ENCODE results near the gene TPPP2. TPM values are rescaled to one million over a fixed set of nuclear protein-coding genes. Genes with fewer than 3 reads are reported as not detected.

Gene TPPP2
- total RNA-seq, 1 experiment from 2014 or later = not detected

DNA sequence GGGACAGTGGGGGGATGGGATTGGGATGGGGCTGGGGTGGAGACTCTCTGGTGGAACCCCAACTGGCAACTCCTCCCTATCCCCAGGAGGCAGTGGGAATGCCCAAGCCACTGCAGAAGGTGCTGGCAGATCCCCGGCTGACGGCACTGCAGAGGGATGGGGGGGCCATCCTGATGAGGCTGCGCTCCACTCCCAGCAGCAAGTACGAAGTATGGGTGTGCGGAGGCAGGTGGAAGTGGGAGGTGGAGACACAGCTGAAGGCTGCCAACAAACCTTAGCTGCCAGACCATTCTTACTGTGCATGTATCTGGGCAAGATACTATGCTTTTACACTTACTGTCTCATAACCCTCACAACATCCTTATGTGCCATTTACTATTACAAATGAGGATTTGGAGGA, 48.3 kb downstream of the TPPP2 start:
- Histone ChIP-seq H2AFZ (no peak overlapping the region), H3K27ac (no peak overlapping the region), H3K9me3 (ENCODE audit: insufficient read depth, low read depth) (no peaks in the 10 kb centered on the region), H3K4me3 (no peak overlapping the region), H3K4me1 (replicated peaks; ENCODE audit: insufficient read depth) (no peaks in the 10 kb centered on the region), H3K79me2 (ENCODE audit: low read depth) (no peaks in the 10 kb centered on the region), H3K36me3 (ENCODE audit: low read depth) (no peaks in the 10 kb centered on the region), H3K9me2 (ENCODE audit: insufficient read depth) (no peaks in the 10 kb centered on the region), H4K20me1 (ENCODE audit: insufficient read depth) (no peaks in the 10 kb centered on the region), H3K4me2 (no peak overlapping the region), H3K27me3 (ENCODE audit: insufficient read depth, low read depth) (no peaks in the 10 kb centered on the region), H3F3A (ENCODE audit: insufficient read depth, low read depth) (no peaks in the 10 kb centered on the region)
- intact Hi-C loops (cut with micrococcal nuclease; ENCODE audit: unreplicated experiment) = no loop called here
- ChIA-PET POLR2A (ENCODE audit: unreplicated experiment) (no interaction called here), CTCF (interaction anchor here (0.6 kb wide), 1 partner anchor 12 kb away, joined by 4 read pairs; no protein-coding TSS in a partner anchor)
- BruUV-seq (replicated peaks) = no TSS peak
- DNase-seq = no peak
- TF ChIP-seq EZH2 (IDR thresholded peaks at IDR 0.05; ENCODE audit: low read depth) = no peak
- TF ChIP-seq, protein P1, sequence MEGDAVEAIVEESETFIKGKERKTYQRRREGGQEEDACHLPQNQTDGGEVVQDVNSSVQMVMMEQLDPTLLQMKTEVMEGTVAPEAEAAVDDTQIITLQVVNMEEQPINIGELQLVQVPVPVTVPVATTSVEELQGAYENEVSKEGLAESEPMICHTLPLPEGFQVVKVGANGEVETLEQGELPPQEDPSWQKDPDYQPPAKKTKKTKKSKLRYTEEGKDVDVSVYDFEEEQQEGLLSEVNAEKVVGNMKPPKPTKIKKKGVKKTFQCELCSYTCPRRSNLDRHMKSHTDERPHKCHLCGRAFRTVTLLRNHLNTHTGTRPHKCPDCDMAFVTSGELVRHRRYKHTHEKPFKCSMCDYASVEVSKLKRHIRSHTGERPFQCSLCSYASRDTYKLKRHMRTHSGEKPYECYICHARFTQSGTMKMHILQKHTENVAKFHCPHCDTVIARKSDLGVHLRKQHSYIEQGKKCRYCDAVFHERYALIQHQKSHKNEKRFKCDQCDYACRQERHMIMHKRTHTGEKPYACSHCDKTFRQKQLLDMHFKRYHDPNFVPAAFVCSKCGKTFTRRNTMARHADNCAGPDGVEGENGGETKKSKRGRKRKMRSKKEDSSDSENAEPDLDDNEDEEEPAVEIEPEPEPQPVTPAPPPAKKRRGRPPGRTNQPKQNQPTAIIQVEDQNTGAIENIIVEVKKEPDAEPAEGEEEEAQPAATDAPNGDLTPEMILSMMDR (conservative IDR thresholded peaks at IDR 0.05) = no peak

DNA sequence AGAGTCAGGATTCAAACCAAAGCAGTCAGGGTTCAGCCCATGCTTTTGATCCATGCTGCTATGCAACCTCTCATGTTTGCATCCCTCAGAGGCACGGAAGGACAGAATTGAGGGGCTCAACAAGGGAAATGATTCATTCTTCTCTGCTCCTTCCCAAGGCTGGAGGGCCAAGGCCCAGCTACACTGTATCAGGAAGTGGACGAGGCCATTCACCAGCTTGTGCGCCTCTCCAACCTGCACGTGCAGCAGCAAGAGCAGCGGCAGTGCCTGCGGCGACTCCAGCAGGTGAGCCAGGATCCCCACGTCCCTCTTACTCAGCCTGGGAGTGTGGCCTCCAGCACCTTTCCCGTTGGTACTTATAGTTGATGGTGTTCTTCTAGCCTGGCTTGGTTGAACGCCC, 48.7 kb downstream of the TPPP2 start:
- no peaks in the 10 kb centered on the region for H4K20me1 ChIP-seq (ENCODE audit: insufficient read depth)
- H2AFZ ChIP-seq = no peak overlapping the region
- no TSS peak for BruUV-seq (replicated peaks)
- no peaks in the 10 kb centered on the region for H3K27me3 ChIP-seq (ENCODE audit: insufficient read depth, low read depth)
- POLR2A ChIA-PET (ENCODE audit: unreplicated experiment) = no interaction called here
- H3K27ac ChIP-seq = no peak overlapping the region
- H3K79me2 ChIP-seq (ENCODE audit: low read depth) = no peaks in the 10 kb centered on the region
- intact Hi-C loops (cut with micrococcal nuclease; ENCODE audit: unreplicated experiment) = no loop called here
- CTCF ChIA-PET = interaction anchor here (0.6 kb wide), 1 partner anchor 12 kb away, joined by 4 read pairs; no protein-coding TSS in a partner anchor
- TF ChIP-seq, protein P1 (conservative IDR thresholded peaks at IDR 0.05) = no peak
- TF ChIP-seq EZH2 (IDR thresholded peaks at IDR 0.05; ENCODE audit: low read depth) = no peak
- H3K9me2 ChIP-seq (ENCODE audit: insufficient read depth) = no peaks in the 10 kb centered on the region
- no peaks in the 10 kb centered on the region for H3F3A ChIP-seq (ENCODE audit: insufficient read depth, low read depth)
- no peaks in the 10 kb centered on the region for H3K9me3 ChIP-seq (ENCODE audit: insufficient read depth, low read depth)
- H3K4me3 ChIP-seq = no peak overlapping the region
- no peaks in the 10 kb centered on the region for H3K4me1 ChIP-seq (replicated peaks; ENCODE audit: insufficient read depth)
- H3K4me2 ChIP-seq = no peak overlapping the region
- H3K36me3 ChIP-seq (ENCODE audit: low read depth) = no peaks in the 10 kb centered on the region
- no peak for DNase-seq

DNA sequence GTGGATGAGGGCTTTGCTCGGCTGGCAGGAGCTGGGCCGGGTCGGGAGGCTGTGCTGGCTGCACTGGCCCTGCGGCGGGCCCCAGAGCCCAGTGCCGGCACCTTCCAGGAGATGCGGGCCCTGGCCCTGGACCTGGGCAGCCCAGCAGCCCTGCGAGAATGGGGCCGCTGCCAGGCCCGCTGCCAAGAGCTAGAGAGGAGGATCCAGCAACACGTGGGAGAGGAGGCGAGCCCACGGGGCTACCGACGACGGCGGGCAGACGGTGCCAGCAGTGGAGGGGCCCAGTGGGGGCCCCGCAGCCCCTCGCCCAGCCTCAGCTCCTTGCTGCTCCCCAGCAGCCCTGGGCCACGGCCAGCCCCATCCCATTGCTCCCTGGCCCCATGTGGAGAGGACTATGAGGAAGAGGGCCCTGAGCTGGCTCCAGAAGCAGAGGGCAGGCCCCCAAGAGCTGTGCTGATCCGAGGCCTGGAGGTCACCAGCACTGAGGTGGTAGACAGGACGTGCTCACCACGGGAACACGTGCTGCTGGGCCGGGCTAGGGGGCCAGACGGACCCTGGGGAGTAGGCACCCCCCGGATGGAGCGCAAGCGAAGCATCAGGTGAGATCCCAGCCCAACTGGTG, 51.6 kb downstream of the TPPP2 start:
- CTCF ChIA-PET = no interaction called here
- no peaks in the 10 kb centered on the region for H3K27me3 ChIP-seq (ENCODE audit: insufficient read depth, low read depth)
- intact Hi-C loops (cut with micrococcal nuclease; ENCODE audit: unreplicated experiment) = no loop called here

More for the DNA sequence above, 51.6 kb downstream of the TPPP2 start:
- no peak for TF ChIP-seq EZH2 (IDR thresholded peaks at IDR 0.05; ENCODE audit: low read depth)
- TF ChIP-seq, protein P1 (conservative IDR thresholded peaks at IDR 0.05) = no peak
- H3K79me2 ChIP-seq (ENCODE audit: low read depth) = no peaks in the 10 kb centered on the region
- no peak for DNase-seq
- no peaks in the 10 kb centered on the region for H3K36me3 ChIP-seq (ENCODE audit: low read depth)
- H3K9me2 ChIP-seq (ENCODE audit: insufficient read depth) = no peaks in the 10 kb centered on the region
- no peak overlapping the region for H2AFZ ChIP-seq
- H4K20me1 ChIP-seq (ENCODE audit: insufficient read depth) = no peaks in the 10 kb centered on the region
- H3K4me2 ChIP-seq = no peak overlapping the region
- no peaks in the 10 kb centered on the region for H3F3A ChIP-seq (ENCODE audit: insufficient read depth, low read depth)
- POLR2A ChIA-PET (ENCODE audit: unreplicated experiment) = no interaction called here
- no TSS peak for BruUV-seq (replicated peaks)
- H3K27ac ChIP-seq = no peak overlapping the region
- H3K9me3 ChIP-seq (ENCODE audit: insufficient read depth, low read depth) = no peaks in the 10 kb centered on the region
- H3K4me3 ChIP-seq = no peak overlapping the region
- no peaks in the 10 kb centered on the region for H3K4me1 ChIP-seq (replicated peaks; ENCODE audit: insufficient read depth)

Small RNA genes lying within 50 kb of the gene (microRNA-seq; reads per million reads assigned to microRNA genes)
- not detected for gene MIR6717 (ENCODE audit: borderline number of aligned reads, borderline replicate concordance)

Other genes with a start within 250 kb of the TPPP2 start
- gene RNASE6, start 248.9 kb upstream of the TPPP2 start, total RNA-seq (2021) = not detected in 2 replicates
- gene RNASE1, start 227.4 kb upstream of the TPPP2 start, total RNA-seq (2021) = 32.2 and 47.4 TPM in 2 replicates
- gene RNASE3, start 138.8 kb upstream of the TPPP2 start, total RNA-seq (2021) = not detected in 2 replicates
- gene RNASE2, start 74.7 kb upstream of the TPPP2 start, total RNA-seq (2021) = not detected in 2 replicates
- 40.9 and 51.2 TPM in 2 replicates for gene METTL17, start 40.2 kb upstream of the TPPP2 start, total RNA-seq (2021)
- 0.35 and 0.68 TPM in 2 replicates for gene SLC39A2, start 30.9 kb upstream of the TPPP2 start, total RNA-seq (2021)
- 12.2 and 14.6 TPM in 2 replicates for gene NDRG2, start 5.2 kb upstream of the TPPP2 start, total RNA-seq (2021)
- not detected in 2 replicates for gene RNASE13, start 4.6 kb downstream of the TPPP2 start, total RNA-seq (2021)
- gene RNASE7, start 12.1 kb downstream of the TPPP2 start, total RNA-seq (2021) = not detected in 2 replicates
- not detected in 2 replicates for gene RNASE8, start 27.6 kb downstream of the TPPP2 start, total RNA-seq (2021)
- 12.7 and 13.0 TPM in 2 replicates for gene ARHGEF40, start 40.1 kb downstream of the TPPP2 start, total RNA-seq (2021)
- gene ZNF219, start 68.4 kb downstream of the TPPP2 start, total RNA-seq (2021) = 23.0 and 25.3 TPM in 2 replicates
- 0.35 and 1.4 TPM in 2 replicates for gene TMEM253, start 70.8 kb downstream of the TPPP2 start, total RNA-seq (2021)
- gene OR5AU1, start 125.8 kb downstream of the TPPP2 start, total RNA-seq (2021) = not detected in 2 replicates
- 486 and 550 TPM in 2 replicates for gene HNRNPC, start 239.2 kb downstream of the TPPP2 start, total RNA-seq (2021)
- 0.75 and 2.1 TPM in 2 replicates for gene RPGRIP1, start 249.9 kb downstream of the TPPP2 start, total RNA-seq (2021)